HG03159 (cell line): ENCODE results near the gene FADD.

Source experiments
- ATAC-seq: cut with Tn5 transposase; IDR thresholded peaks from one replicate; pipeline ENCODE4 v1.9.1; 2021; ENCODE audit warnings: mild to moderate bottlenecking, moderate library complexity; ENCODE audit not compliant: unreplicated experiment

The FADD gene

GRCh38 chr11:70230840-70231710 lies 28.0 kb downstream of the FADD start:
- ATAC-seq = no peak

- no peak for ATAC-seq
These were observed 29.9 kb downstream of the FADD start for GRCh38 chr11:70233034-70233433.

- ATAC-seq = no peak
These were observed 30.4 kb downstream of the FADD start for GRCh38 chr11:70233511-70233934.

- no peak for ATAC-seq
These were observed 30.9 kb downstream of the FADD start for GRCh38 chr11:70233962-70234361.

GRCh38 chr11:70240337-70240736 lies 37.2 kb downstream of the FADD start:
- ATAC-seq = no peak

- ATAC-seq = no peak
These were observed 38.6 kb downstream of the FADD start for GRCh38 chr11:70241709-70242108.

- ATAC-seq = no peak
These were observed 39.8 kb downstream of the FADD start for GRCh38 chr11:70242885-70243284.

GRCh38 chr11:70243912-70244652 lies 41.0 kb downstream of the FADD start:
- ATAC-seq = no peak

- no peak for ATAC-seq
These were observed 41.6 kb downstream of the FADD start for GRCh38 chr11:70244698-70245097.

GRCh38 chr11:70246196-70246595 lies 43.1 kb downstream of the FADD start:
- no peak for ATAC-seq

- ATAC-seq = no peak
These were observed 44.1 kb downstream of the FADD start for GRCh38 chr11:70247042-70247709.

- ATAC-seq = no peak
These were observed 44.6 kb downstream of the FADD start for GRCh38 chr11:70247710-70248072.

- no peak for ATAC-seq
These were observed 48.0 kb downstream of the FADD start for GRCh38 chr11:70250876-70251658.

- no peak for ATAC-seq
These were observed 48.7 kb downstream of the FADD start for GRCh38 chr11:70251659-70252321.

GRCh38 chr11:70252844-70253243 lies 49.7 kb downstream of the FADD start:
- no peak for ATAC-seq

- no peak for ATAC-seq
These were observed 52.5 kb downstream of the FADD start for GRCh38 chr11:70255477-70256116.
